DOHH2 (cell line): ENCODE data around the gene CYFIP2.

Experiments
- H3F3A ChIP-seq: fragments of 200-600 bp; sonication (generic), shearing (Covaris generic); 2 replicates; pipeline ENCODE4 v1.6.0; 2016; ENCODE audit warnings: antibody characterized with exemption, mild to moderate bottlenecking; ENCODE audit not compliant: control insufficient read depth, insufficient read depth
- H3K27ac ChIP-seq: fragments of 200-600 bp; sonication (generic); 2 replicates; pipeline ENCODE4 v1.5.1; 2014; ENCODE audit warnings: low read depth, mild to moderate bottlenecking, low read length, moderate library complexity
- H3K27me3 ChIP-seq: fragments of 200-600 bp; sonication (generic); 2 replicates; pipeline ENCODE4 v1.6.1; 2014; ENCODE audit warnings: mild to moderate bottlenecking, low read length, mixed read lengths; ENCODE audit not compliant: control insufficient read depth
- H3K36me3 ChIP-seq: fragments of 200-600 bp; sonication (generic); 2 replicates; pipeline ENCODE4 v1.6.1; 2014; ENCODE audit warnings: mild to moderate bottlenecking, low read length, moderate library complexity, mixed read lengths; ENCODE audit not compliant: control insufficient read depth
- H3K4me1 ChIP-seq: fragments of 200-600 bp; sonication (generic); 2 replicates; pipeline ENCODE4 v1.6.1; 2014; ENCODE audit warnings: mild to moderate bottlenecking, low read length, mixed read lengths; ENCODE audit not compliant: control insufficient read depth
- H3K4me2 ChIP-seq: fragments of 200-600 bp; sonication (generic); 2 replicates; pipeline ENCODE4 v1.6.0; 2014; ENCODE audit warnings: mild to moderate bottlenecking, low read length, moderate library complexity
- H3K4me3 ChIP-seq: fragments of 200-600 bp; sonication (generic); 2 replicates; pipeline ENCODE4 v1.5.1; 2014; ENCODE audit warnings: mild to moderate bottlenecking, low read length, mixed read lengths
- H3K79me2 ChIP-seq: fragments of 200-600 bp; sonication (generic); 2 replicates; pipeline ENCODE4 v1.6.1; 2014; ENCODE audit warnings: mild to moderate bottlenecking, low read length, mixed read lengths; ENCODE audit not compliant: control insufficient read depth
- H3K9me2 ChIP-seq: fragments of 200-600 bp; sonication (generic); replicated peaks from 2 replicates; pipeline ENCODE4 v1.6.1; 2014; ENCODE audit warnings: mild to moderate bottlenecking, low read length, mixed read lengths; ENCODE audit not compliant: control insufficient read depth
- H3K9me3 ChIP-seq: fragments of 200-600 bp; sonication (generic); 2 replicates; pipeline ENCODE4 v1.6.1; 2014; ENCODE audit warnings: antibody characterized with exemption, low read length, mixed read lengths; ENCODE audit not compliant: control insufficient read depth, insufficient read depth
- H4K20me1 ChIP-seq: fragments of 200-600 bp; sonication (generic); 2 replicates; pipeline ENCODE4 v1.6.0; 2014; ENCODE audit warnings: low read depth, mild to moderate bottlenecking, antibody characterized with exemption, low read length, moderate library complexity; ENCODE audit not compliant: control insufficient read depth, insufficient read depth
- EZH2phosphoT487 ChIP-seq: fragments of 200-600 bp; sonication (generic); IDR thresholded peaks from 2 replicates; pipeline ENCODE4 v1.6.1; 2017; ENCODE audit warnings: borderline replicate concordance, mild to moderate bottlenecking, antibody characterized with exemption, low read length, moderate library complexity, mixed read lengths
- TF ChIP-seq, protein P1 (sequence below): fragments of 200-600 bp; sonication (generic); IDR thresholded peaks from one replicate; pipeline ENCODE4 v1.5.1; 2014; ENCODE audit warnings: antibody characterized with exemption, mild to moderate bottlenecking, low read depth, low read length; ENCODE audit not compliant: poor library complexity, severe bottlenecking

The CYFIP2 gene

GRCh38 chr5:157248821-157249470 is 17.0 kb upstream of the CYFIP2 start:
- no peak overlapping the region for H3K27ac ChIP-seq
- no peak overlapping the region for H3K4me3 ChIP-seq

DNA sequence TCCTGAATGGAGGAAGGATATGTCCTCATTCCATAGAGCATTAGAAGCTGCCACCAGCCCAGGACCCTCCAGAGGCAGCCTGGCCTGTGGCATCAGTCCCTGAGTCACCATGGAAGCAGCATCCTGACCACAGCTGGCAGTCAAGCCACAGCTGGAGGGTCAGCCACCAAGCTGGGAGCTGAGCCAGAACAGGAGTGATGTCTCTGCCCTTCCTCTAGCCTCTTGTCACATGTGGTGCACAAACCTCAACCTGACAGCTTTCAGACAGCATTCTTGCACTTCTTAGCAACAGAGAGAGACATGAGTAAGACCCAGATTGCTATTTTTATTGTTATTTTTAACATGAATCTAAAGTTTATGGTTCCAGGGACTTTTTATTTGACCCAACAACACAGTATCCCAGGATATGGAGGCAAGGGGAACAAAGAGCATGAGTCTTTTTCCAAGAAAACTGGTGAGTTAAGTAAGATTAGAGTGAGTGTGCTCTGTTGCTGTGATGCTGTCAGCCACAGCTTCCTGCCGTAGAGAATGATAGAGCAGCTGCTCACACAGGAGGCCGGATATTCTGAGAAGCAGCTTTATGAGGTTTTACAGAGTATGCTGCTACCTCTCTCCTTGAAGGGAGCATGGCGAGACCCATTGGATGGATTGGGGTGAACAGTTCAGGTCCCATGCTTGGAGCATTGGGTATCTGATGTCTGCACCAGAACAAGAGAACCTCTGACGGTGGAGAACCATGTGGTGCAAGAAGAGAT is 13.0 kb upstream of the CYFIP2 start:
- Histone ChIP-seq H3F3A (no peaks in the 10 kb centered on the region), H3K4me3 (peak overlapping the region; percentile 37), H3K79me2 (no peaks in the 10 kb centered on the region), H3K27me3 (no peaks in the 10 kb centered on the region), H3K4me1 (peaks cover 13% of the 10 kb centered on the region), H3K36me3 (no peaks in the 10 kb centered on the region), H3K27ac (peak overlapping the region; percentile 13; the same call in 1 of the 2 replicates), H3K9me2 (no peaks in the 10 kb centered on the region), H3K4me2 (peak overlapping the region; percentile 58), H4K20me1 (no peaks in the 10 kb centered on the region), H3K9me3 (no peaks in the 10 kb centered on the region)
- TF ChIP-seq EZH2phosphoT487: no peak
- TF ChIP-seq, protein P1, sequence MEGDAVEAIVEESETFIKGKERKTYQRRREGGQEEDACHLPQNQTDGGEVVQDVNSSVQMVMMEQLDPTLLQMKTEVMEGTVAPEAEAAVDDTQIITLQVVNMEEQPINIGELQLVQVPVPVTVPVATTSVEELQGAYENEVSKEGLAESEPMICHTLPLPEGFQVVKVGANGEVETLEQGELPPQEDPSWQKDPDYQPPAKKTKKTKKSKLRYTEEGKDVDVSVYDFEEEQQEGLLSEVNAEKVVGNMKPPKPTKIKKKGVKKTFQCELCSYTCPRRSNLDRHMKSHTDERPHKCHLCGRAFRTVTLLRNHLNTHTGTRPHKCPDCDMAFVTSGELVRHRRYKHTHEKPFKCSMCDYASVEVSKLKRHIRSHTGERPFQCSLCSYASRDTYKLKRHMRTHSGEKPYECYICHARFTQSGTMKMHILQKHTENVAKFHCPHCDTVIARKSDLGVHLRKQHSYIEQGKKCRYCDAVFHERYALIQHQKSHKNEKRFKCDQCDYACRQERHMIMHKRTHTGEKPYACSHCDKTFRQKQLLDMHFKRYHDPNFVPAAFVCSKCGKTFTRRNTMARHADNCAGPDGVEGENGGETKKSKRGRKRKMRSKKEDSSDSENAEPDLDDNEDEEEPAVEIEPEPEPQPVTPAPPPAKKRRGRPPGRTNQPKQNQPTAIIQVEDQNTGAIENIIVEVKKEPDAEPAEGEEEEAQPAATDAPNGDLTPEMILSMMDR: no peak

More at GRCh38 chr5:157248821-157249470, 17.0 kb upstream of the CYFIP2 start:
- H4K20me1 ChIP-seq: no peaks in the 10 kb centered on the region
- H3K79me2 ChIP-seq: no peaks in the 10 kb centered on the region
- TF ChIP-seq, protein P1: no peak
- TF ChIP-seq EZH2phosphoT487: no peak
- H3K4me2 ChIP-seq: no peak overlapping the region
- no peaks in the 10 kb centered on the region for H3K36me3 ChIP-seq
- H3K4me1 ChIP-seq: peaks cover 13% of the 10 kb centered on the region
- no peaks in the 10 kb centered on the region for H3K27me3 ChIP-seq
- no peaks in the 10 kb centered on the region for H3F3A ChIP-seq
- H3K9me2 ChIP-seq: no peaks in the 10 kb centered on the region
- H3K9me3 ChIP-seq: no peaks in the 10 kb centered on the region

GRCh38 chr5:157253547-157253946 is 12.4 kb upstream of the CYFIP2 start:
- Histone ChIP-seq H3K4me1 (peaks cover 13% of the 10 kb centered on the region), H3F3A (no peaks in the 10 kb centered on the region), H4K20me1 (no peaks in the 10 kb centered on the region), H3K27ac (no peak overlapping the region), H3K9me3 (no peaks in the 10 kb centered on the region), H3K27me3 (no peaks in the 10 kb centered on the region), H3K4me3 (peak overlapping the region; percentile 37), H3K79me2 (no peaks in the 10 kb centered on the region), H3K4me2 (peak overlapping the region; percentile 58), H3K9me2 (no peaks in the 10 kb centered on the region), H3K36me3 (no peaks in the 10 kb centered on the region)
- TF ChIP-seq EZH2phosphoT487: no peak
- TF ChIP-seq, protein P1: peak; percentile 97
